HG02981 (cell line): Measurements from ENCODE around the gene STAP2.
"Not testable (repeated sequence)": the region's sequence is repeated elsewhere in the genome, so short reads cannot be mapped to it uniquely, and the experiment has no call there.

ENCODE experiments used
- ATAC-seq: cut with Tn5 transposase; IDR thresholded peaks from one replicate; pipeline ENCODE4 v1.9.1; 2021; ENCODE audit warnings: mild to moderate bottlenecking, moderate library complexity; ENCODE audit not compliant: unreplicated experiment

The STAP2 gene

DNA sequence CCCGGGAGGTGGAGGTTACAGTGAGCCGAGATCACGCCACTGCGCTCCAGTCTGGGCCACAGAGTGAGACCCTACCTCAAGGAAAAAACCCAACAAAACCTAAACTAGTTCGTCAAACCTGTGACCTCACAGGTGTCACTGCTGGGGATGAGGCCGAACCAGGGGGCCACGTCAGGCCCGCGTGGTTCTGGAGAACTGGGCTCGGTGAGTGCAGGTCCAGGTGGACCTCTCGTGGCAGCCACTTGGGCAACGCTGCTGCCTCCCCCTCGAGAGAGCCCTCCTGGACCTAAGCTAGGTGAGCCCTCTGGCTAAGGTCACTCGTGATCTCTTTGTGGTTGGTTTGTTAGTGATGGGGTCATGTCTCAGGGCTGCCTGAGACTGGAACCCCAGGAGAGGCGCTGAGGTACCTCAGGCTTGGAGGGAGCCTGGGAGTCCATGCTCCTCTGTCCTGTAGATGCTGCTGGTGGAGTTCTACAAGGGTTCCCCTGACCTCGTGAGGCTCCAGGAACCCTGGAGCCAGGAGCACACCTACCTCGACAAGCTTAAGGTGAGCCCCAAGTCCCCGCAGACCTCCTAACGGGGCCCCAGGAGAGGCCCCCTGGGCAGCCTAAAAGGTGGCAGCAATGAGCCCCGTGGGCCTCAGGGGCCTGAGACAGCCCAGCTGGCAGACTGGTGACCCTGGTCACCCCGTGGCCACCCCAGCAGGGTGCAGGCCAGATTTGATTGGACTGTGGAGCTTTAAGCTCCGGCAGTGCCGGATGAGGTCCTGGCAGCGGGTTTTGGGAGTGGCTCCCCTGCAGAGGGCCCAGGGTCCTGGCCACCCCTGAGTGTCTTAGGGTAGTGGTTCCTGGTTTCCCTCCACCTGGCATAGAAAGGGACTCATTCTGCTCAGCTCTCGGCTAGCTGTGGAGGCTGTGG, 20.3 kb upstream of the STAP2 start:
- no peak for ATAC-seq

DNA sequence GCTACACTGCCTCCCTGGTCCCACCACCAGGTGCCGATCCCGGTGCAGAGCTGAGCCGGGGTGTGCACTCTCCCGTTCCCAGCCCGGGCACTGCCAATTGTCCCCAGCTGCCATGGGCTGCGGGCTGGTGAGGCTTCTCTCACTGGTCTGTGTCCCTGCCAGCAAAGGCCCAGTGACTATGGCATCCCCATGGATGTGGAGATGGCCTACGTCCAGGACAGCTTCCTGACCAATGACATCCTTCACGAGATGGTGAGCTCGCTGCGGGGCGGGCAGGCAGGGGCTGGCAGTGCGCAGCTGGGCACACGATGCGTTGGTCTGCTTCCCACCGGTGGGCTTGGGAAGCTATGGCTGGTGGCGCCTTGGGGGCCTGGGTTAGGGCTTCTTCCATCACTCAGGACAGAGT, 19.3 kb upstream of the STAP2 start:
- no peak for ATAC-seq

DNA sequence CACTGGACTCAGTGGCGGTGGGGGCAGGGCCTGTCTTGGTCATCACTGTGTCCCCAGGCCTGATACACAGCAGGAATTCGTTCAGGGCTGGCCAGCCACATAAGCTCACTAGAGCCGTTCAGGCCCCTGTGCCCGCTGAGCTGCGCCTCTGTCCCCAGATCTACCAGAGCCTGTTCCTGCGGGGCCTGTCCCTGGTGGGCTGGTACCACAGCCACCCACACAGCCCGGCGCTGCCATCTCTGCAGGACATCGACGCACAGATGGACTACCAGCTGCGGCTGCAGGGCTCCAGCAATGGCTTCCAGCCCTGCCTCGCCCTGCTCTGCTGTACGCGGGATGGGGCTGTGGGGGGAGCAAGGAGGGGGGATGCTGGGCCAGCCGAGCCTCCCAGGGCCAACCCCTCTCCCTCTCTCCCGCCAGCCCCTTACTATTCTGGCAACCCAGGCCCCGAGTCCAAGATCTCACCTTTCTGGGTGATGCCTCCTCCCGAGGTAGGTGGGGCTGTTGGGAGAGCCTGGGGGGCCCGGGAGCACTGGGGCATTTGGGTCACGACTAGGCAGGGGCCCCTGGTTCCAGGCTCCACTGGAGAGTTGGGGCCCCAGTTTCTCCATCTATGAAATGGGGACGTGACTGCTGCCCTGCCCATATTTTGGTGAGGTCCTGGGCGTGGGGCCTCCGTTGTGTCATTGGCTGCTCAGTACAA, 18.6 kb upstream of the STAP2 start:
- no peak for ATAC-seq

DNA sequence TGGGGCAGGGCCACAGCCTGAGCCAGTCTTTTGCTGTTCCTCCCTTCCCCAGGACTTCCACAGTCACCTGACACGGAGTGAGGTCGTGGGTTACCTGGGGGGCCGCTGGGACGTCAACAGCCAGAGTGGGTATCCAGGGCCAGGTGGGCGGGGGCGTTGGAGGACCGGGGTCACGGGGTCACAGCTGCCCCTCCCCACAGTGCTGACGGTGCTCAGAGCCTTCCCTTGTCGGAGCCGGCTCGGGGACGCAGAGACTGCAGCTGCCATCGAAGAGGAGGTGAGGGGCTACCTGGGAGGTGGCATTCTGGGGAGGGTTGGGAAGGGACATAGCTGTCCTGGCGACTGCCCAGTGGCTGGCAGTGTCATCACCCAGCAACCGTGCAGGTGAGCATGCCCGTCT, 16.3 kb upstream of the STAP2 start:
- no peak for ATAC-seq

DNA sequence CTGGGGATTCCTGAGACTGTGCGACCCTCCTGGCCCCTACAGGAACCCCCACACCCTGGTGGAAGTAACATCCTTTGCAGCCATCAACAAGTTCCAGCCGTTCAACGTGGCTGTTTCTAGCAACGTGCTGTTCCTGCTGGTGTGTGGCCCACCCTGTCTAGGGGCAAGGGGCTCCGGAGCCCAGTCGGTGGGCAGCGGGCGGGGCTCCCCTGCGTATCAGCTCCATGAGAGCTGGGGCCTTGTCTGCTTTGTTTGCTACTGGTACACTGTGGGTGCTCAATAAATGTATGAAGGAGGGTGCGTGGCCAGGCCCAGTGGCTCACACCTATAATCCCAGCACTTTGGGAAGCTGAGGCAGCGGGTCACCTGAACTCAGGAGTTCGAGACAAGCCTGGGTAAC, 15.7 kb upstream of the STAP2 start:
- no peak for ATAC-seq

DNA sequence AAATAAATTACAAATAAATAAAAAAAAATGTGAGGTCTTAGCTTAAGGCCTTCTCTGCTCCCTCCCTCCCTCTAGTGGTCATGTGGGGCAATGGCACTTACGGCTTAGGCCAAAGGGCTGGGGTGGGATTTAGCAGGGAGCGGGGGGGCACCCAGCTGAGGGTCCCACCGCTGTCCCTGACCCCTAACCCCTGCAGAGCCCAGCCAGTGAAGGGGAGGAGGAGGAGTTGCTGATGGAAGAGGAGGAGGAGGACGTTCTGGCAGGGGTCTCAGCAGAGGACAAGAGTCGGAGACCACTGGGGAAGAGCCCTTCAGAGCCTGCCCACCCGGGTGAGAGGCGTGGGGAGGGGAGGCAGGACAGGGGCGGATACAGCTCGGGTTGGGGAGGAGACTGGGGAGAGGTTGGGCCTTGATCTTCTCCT, 14.1 kb upstream of the STAP2 start:
- ATAC-seq = no peak

DNA sequence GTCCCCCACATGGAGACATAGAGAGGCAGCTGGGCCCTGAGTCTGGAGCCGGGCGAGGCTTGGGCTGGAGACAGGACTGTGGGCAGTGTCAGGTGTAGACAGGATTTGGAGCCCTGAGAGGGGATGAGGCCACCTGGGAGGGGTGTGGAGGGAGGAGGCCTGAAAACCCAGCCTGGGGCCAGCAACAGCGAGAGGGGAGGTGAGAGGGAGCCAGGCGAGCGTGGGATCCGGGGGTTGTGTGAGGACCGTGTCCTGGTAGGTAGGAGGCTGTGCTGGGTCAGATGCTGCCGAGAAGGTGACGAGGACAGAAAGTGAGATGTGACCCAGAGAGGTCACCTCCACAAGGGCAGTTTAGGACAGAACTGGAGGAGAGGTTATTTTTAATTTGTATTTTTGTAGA, 12.1 kb upstream of the STAP2 start:
- no peak for ATAC-seq

DNA sequence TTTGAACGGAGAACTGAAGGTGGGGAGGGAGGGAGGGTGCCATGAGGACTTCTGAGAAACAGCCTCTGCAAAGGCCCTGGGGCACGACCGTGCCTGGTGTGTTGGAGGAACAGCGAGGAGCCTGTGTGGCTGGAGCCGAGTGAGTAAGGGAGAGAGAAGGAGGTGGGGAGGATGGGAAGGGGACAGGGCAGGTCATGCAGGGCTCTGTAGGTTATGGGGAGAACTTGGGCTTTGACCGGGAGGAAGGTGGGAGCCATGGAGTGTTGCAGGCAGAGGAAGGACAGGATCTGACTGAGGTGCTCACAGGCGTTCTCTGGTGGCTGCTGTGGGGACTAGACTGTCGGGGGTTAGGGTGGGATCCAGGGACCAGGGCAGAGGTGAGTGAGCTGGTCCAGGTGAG, 11.5 kb upstream of the STAP2 start:
- ATAC-seq = no peak

DNA sequence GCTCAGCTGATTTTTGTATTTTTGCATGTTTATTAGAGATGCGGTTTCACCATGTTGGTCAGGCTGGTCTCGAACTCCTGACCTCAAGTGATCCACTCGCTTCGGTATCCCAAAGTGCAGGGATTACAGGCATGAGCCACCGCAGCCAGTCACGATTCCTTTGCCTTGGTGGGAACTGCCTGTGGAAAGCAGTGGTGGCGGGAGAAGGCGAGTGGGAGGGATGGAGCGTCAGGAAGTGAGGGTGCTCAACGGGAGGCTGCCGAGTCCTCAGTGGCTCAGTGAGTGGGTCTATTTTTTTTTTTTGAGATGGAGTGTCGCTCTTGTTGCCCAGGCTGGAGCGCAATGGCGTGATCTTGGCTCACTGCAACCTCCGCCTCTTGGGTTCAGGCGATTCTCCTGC, 10.6 kb upstream of the STAP2 start:
- ATAC-seq = not testable (repeated sequence)

DNA sequence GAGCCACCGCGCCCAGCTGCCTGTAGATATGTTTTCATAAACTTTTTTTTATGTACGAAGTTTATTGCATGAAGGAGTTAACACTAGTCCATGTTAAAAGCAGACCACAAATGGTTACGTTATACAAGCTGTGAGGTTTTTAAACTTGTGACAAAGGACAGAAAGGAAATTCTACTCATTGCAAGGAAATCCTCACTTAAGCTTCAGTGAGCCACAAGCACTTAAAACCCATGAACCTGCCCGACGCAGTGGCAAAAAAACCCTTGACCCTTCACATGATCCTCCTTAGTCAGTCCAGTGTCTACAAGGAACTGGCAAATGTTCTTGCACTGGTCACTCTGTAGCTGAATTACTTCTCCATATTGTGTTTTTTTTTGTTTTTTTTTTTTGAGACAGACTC, 8.9 kb upstream of the STAP2 start:
- ATAC-seq = no peak

DNA sequence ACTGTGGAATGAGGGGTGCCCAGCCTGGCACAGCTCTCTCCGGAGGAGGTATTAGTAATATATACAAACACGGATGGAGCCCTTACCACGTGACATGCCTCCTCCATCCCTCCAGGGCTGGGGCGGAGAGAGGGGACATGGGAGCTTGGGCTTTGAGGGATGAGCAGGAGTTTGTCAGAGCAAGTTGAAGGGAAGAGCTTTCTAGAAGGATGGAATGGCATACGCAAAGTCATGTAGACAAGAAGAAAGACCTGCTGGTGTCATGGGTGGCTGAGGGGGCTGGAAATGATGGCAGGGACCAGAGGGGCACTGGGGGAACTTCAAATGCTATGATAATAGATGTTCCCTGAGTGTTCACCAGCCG, 7.4 kb upstream of the STAP2 start:
- no peak for ATAC-seq

DNA sequence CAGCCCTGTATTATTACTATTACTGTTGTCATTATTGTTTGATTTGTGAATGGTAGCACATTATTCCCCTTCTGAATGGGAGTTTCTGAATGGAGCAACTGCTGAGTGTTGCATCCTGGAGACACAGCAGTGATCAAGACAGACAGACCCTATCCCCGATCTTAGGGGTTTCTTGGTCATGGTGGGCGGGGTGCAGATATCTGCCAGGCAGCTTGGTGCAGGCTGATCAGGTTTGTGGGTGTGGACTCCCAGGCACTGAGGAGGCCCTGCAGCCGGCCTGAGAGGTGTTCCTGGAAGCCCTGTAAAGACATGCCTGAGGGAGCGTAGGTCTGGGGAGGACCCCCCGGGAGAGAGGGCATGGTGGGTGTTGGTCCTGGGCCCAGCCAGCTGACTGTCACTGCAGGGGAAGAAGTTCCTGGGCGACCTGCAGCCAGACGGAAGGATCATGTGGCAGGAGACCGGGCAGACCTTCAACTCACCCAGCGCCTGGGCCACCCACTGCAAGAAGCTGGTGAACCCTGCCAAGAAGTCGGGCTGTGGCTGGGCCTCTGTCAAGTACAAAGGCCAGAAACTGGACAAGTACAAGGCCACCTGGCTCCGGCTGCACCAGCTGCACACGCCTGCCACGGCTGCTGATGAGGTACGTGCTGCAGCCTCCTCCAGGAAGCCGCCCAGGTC, 6.9 kb upstream of the STAP2 start:
- ATAC-seq = no peak

DNA sequence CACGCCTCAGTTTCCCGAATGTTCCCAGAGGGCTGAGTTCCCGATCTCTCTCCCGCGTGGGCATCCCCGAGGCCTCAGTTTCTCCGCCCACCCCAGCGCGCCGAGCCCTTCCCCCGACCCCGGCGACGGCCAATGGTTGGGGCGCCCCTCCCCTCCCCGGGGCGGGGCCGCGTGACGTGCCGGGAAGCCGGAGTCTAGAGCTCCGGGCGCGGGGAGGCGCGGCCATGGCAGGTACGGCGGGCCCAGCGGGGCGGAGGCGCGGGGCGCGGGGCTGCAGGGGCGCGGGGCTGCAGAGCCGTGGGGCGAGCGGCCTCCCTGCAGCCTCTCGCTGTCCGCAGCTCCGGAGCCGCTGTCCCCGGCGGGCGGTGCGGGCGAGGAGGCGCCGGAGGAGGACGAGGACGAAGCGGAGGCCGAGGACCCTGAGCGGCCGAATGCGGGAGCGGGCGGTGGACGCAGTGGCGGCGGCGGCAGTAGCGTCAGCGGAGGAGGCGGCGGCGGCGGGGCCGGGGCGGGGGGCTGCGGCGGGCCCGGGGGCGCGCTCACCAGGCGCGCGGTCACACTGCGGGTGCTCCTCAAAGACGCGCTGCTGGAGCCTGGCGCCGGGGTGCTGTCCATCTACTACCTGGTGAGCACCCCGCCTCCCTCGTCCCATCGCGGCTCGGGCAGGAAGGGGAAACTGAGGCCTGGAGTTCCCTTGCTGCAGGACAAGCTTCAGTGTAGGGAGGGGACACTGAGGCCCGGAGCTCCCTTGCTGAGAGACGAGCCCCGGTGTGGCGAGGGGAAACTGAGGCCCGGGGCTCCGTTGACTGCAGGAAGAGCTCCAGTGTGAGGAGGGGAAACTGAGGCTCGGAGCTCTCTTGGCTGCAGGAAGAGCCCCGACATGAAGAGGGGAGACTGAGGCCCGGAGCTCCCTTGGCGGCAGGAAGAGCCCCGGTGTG, 5.0 kb upstream of the STAP2 start, which contains the start of gene MPND:
MPND (plus strand) TSS at position 193 of the 938 bp plus-strand sequence; CDS start at position 225, 32 bp downstream.
- peak; percentile 52 for ATAC-seq

DNA sequence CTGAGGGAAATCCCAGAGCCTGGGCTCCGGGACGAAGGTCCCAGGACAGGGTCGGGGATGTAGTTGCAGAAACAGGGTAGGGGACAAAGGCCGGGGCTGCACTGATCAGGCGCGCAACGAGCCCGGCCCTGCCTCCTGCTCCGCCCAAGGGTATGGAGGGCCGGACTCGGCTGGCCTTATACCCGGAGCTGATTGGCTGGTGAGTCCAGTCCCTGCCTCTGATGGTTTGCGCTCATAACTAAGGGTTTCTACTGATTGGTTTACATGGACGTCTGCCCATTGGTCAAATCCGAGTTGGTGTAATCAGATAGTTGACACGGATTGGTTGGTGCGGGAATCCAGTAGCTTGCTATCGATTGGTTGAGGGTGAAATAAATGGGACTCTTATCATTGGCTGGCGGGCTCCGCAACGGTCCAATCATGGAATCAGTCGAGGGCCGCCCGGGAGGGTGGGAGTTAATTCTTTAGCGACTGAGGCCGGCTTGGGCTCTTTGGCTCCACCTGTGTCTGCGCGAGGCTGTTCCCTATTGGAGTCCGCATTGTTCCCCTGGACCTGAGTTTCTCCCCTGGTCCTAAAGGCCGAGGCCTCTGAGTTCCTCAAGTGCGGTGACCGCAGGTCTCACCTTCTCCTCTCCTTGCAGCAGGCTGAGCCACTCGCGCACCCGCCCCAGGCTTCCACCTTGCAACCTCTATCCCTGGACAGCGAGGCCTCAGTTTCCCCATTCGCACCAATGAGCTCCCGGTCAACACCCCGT, 4.2 kb upstream of the STAP2 start:
- peak; percentile 83 for ATAC-seq

DNA sequence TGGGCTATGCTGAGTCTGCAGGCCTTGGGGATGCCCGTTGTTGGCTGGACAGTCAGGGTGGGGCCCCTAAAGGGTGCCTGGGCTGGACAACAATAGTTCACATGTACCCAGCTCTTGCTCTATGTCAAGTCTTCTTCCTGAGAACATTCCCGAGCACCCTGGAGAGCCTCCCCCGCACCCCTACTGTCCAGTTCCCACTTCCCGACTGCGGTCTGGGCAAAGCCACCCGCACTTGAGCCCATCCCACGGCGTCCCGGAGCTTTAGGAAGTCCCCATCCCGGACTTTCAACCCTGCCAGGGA, 3.6 kb upstream of the STAP2 start:
- no peak for ATAC-seq

DNA sequence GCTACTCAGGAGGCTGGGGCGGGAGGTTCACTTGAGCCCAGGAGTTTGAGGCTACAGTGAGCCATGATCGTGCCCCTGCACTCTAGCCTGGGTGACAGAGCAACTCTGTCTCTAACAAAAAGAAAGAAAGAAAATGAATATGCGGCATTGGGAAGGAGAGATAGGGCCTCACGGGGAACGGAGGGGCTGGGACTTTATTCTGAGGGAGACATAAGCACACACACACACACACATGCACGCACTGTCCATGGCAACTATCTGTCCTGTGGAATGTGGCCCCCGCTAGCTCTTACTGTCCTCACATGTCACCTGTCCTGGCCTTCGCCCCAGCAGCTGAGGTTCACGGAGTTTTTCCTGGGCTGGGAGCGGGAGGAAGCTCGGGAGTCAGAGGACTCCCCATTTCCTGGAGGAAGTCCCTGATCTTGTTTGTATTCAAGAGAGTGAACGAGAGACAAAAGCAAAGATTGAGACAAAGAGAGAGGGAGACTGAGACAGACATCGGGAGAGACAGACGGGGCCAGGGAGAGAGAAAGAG, 654 bp downstream of the STAP2 start:
- no peak for ATAC-seq

DNA sequence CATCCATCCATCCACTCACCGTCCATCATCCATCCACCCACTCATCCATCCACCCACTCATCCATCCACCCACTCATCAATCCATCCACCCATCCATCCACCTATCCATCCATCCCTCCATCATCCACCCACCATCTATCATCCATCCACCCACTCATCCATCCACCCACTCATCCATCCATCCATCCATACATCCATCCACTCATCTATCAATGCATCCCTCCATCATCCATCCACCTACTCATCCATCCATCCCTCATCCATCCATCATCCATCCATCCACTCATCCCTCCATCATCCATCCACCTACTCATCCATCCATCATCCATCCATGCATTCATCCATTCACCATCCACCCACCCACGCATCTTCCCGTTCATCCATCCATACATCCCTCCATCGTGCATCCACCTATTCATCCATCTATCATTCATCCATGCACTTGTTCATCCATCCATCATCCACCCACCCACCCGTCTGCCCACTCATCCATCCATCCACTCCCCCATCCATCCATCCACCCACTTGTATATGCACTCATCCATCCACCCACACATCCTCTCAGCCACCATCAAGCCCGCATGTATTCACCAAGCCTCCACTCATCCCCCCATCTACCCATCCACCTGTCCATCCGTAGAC, 3.6 kb downstream of the STAP2 start:
- no peak for ATAC-seq

DNA sequence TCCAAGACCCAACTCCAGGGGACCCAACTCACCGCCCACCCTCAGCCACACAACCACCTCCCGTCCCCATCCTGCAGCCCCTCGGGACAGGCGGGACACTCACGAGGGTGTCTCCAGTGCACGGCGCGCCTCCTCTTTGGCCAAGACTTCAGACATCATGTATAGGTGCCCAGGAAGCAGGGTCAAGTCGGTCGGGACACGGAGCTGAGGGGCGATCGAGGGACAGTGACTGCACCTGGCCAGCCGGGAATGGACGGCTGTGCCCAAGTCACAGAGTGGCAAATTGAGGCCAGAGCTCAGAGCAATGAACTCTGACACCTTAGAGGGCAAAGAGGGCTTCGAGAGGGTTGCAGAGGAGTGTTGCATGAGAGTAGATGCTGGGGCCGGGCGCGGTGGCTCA, 8.8 kb downstream of the STAP2 start:
- no peak for ATAC-seq

DNA sequence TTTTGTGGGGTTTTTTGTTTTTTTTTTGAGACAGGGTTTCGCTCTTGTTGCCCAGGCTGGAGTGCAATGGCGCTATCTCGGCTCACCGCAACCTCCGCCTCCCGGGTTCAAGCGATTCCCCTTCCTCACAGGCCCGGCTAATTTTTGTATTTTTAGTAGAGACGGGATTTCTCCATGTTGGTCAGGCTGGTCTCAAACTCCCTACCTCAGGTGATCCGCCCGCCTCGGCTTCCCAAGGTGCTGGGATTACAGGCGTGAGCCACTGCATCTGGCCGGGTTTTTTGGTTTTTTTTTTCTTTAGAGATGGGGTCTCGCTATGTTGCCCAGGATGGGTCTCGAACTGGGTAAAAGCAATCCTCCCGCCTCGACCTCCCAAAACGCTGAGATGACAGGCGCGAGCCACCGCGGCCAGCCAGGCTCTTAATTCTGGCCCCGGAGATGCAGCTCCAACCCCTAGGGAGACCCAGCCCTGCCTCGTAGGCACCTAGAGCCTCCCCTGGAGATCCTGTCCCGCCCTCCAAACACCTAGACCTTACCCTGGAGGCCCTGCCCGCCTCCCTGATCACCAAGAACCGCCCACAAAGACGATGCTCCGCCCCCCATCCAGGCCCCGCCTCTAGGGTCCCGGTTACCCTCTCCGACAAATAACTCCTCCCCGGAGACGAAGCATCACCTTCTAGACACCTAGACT, 9.5 kb downstream of the STAP2 start:
- not testable (repeated sequence) for ATAC-seq
